Lower leg skin (tissue), 3 donors: ENCODE results near the gene IRX5.

Experiments
- CTCF ChIP-seq, 3 donors: fragments of 450-650 bp; IDR thresholded peaks; one replicate each; pipeline ENCODE4 v1.5.1; 2016; ENCODE audit warnings: antibody characterized with exemption in 3 of 3, mild to moderate bottlenecking in 3 of 3, moderate library complexity in 2 of 3
- POLR2A ChIP-seq, 2 donors: fragments of 450-650 bp; IDR thresholded peaks; one replicate each; pipeline ENCODE4 v1.6.1; 2016 to 2017; ENCODE audit warnings: antibody characterized with exemption in 2 of 2, mild to moderate bottlenecking in 1 of 2, moderate library complexity in 1 of 2

- TF ChIP-seq CTCF (IDR thresholded peaks at IDR 0.05) (no peak), POLR2A (IDR thresholded peaks at IDR 0.05) (no peak)
Observed at GRCh38 chr16:54928016-54928356, 2.7 kb upstream of the IRX5 start.
